CD4-positive, alpha-beta T cell treated with Interferon gamma for 1 hour (primary cell): ENCODE results near the gene FANCE.

Source experiments
- DNase-seq: peaks from one replicate; pipeline ENCODE4 v3.0.0-alpha.2; 2020

Gene FANCE, protein sequence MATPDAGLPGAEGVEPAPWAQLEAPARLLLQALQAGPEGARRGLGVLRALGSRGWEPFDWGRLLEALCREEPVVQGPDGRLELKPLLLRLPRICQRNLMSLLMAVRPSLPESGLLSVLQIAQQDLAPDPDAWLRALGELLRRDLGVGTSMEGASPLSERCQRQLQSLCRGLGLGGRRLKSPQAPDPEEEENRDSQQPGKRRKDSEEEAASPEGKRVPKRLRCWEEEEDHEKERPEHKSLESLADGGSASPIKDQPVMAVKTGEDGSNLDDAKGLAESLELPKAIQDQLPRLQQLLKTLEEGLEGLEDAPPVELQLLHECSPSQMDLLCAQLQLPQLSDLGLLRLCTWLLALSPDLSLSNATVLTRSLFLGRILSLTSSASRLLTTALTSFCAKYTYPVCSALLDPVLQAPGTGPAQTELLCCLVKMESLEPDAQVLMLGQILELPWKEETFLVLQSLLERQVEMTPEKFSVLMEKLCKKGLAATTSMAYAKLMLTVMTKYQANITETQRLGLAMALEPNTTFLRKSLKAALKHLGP

DNA sequence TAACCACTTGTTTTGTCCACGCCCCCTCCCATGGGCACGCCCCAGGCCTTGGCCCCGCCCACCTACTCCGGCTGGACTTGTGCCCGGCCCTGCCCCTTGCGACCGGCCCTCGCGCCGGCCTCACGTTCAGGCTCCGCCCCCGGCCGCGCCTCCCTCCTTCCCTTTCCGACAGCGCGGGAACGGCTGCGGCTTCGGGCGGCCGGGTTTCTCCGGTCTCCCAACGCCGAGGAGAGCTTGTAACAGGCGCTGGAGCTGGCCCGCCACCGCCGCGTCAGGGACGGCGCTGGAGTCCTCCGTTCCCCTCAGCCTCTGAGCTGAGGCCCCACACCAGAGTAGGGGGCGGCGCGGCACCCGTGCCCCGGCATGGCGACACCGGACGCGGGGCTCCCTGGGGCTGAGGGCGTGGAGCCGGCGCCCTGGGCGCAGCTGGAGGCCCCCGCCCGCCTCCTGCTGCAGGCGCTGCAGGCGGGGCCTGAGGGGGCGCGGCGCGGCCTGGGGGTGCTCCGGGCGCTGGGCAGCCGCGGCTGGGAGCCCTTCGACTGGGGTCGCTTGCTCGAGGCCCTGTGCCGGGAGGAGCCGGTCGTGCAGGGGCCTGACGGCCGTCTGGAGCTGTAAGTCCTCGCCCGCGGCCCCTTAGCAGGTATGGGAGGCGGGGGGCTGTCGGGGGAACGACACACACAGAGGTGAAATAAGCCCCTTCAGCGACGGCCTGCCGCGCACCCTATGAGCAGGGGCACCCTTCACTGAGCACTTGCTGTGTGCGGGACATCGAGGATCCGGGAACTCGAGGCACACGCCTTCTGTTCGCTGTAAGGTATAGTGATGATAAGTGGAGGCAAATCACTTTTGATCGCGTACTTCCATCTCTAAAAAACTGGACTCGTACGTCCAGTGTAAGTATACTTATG lies at the start of gene FANCE:
Gene FANCE (plus strand): TSS at position 156 of the 908 bp plus-strand sequence. CDS start 208 bp downstream, at position 364.
- peak; percentile 90 for DNase-seq

DNA sequence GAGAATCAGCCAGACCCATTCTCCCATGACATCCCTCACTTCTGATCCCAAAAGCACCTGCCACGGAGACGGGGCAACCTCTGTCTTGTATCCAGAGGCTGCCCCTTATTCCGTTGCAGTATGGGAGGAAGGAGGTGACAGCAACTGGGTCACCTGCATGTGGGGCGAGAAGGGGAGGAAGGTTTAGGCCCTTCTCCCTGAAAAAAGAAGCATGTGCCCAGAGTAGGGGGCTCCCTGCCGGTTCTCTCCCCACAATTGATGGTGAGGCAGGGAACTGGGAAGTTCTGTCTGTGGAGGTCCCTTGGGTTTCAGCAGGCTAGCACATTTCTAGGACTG lies 49.3 kb upstream of the FANCE start:
- DNase-seq, result no peak

DNA sequence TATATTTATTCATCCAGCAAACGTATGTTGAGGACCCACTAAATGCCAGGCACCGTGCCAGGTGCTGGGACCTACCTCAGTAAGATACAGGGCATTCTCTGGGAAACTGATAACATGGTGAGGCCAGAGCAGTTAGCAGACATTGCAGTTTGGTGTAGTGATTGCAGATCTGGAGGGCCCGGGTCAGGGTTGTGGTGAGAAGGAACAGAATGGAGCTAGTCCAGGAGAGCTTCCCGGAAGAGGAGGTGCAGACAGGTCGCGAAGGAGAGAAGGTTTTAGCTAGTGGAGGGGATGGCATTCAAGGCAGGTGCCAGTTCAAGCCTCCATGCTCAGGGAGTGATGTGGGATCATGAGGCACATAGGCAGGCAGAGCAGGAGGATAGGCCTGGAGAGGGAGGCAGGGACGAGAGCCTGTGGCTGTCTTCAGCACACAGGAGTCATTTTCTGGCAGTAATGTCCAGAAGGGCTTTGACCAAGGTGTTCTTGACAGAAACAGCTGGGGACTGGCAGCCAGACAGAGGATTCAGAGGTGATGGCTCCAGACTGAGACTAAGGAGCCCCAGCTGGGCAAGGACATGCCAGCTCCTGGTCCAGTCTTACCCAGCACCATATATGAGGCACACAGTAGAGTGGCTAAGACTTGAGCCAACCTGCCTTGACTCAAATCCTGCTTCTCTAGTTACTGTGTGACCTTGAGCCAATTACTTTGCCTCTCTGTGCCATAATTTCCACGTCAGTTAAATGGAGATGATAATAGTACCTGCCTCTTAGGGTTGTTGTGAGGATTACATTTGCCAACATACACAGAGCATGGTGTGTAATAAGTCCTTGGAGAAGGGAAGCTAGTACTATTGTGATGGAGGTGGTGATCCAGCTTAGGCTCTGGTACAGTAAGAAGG lies 48.3 kb upstream of the FANCE start:
- DNase-seq, result no peak

DNA sequence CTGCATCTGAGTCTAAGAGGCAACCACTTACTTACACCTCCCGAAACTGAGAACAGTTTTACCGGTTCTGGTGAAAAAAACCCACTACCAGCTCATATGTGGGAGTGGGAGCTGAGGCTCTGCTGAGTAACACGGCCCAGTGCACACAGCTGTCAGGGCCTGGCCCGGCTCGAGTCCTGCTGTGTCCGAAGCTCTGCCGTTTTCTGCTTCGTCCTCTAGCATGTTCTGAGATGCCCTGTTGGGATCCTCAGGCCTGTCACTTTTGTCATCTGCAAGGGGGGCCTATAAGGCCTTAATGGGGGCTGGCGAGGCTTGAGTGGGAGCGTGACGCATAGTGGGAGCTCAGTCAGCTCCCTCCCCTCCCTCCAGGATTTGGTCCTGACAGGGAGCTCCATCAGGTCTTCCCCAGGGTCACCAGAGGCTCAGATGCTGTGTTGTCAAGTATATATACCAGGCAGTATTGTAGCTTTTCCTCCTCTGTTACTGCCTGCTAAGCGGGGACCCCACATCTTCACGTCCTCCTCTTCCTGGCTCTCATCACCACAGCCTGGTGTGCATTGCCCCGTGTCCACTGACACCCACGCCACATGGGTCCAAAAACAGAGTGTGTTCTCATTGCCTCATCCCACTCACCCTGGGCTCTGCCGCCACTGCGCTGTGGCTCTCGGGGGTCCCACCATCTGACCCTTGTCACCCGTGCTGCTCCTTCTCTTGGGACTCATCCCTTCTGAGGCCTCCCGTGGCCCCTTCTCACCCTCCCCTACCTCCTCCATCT lies 45.2 kb upstream of the FANCE start:
- DNase-seq, result no peak

DNA sequence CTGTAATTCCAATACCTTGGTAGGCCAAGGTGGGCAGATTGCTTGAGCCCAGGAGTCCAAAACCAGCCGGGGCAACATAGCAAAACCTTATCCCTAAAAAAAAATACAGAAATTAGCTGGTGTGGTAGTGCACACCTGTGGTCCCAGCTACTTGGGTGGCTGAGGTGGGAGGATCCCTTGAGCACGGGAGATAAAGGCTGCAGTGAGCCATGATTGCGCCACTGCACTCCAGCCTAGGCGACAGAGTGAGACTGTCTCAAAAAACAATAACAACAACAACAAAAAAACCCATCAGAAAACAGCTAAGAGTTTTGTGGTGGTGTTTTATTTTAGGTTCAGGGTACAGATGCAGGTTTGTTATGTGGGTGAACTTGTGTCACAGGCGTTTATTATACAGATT lies 42.9 kb upstream of the FANCE start:
- DNase-seq, result no peak

DNA sequence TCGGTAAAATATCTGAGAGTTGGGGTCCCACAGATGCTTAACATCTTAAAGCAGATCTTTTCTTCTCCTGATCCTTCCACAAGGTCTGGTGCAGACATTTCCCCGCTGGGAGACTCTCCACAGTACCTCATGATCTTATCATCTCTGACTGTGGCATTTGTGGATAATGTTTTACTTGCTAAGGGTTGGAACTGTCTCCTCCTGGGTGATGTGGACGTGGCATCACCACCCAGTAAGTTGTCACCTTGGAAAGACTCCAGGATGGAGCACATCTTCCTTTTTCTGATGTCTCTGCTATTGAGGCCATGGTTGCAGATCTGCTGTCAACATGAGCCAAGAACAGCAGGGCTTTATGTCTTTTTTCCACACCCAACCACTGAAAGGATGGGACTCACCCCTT lies 42.0 kb upstream of the FANCE start:
- DNase-seq, result no peak

DNA sequence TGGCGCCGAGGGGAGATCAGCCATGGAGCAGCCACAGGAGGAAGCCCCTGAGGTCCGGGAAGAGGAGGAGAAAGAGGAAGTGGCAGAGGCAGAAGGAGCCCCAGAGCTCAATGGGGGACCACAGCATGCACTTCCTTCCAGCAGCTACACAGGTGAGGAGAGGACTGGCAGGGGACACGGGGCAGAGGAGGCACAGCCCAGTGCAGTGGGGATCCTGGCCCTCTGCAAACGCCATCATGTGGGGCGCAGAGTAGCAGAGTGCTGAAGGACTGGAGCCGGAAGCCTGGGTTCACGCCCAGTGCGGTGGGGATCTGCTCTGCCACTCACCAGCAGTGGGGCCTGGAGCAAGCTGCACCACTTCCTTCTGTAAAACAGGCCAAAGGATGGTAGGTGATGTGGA lies 41.1 kb upstream of the FANCE start:
- DNase-seq, result no peak

DNA sequence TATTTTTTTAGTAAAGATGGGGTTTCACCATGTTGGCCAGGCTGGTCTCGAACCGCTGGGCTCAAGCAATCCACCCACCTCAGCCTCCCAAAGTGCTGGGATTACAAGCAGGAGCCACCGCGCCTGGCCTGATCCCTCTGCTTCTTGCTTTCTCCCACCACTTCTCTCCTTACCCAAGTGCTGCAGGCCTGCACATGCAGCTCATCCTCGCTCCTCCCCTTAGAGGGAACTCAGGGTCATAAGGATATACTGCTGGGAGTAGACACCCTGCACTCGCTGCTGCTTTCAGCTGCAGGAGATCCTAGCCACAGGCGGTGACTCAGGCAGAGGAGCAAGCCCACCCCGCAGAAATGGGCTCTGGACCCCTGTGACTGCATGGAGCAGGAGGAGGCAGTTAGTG lies 40.0 kb upstream of the FANCE start:
- DNase-seq, result no peak

DNA sequence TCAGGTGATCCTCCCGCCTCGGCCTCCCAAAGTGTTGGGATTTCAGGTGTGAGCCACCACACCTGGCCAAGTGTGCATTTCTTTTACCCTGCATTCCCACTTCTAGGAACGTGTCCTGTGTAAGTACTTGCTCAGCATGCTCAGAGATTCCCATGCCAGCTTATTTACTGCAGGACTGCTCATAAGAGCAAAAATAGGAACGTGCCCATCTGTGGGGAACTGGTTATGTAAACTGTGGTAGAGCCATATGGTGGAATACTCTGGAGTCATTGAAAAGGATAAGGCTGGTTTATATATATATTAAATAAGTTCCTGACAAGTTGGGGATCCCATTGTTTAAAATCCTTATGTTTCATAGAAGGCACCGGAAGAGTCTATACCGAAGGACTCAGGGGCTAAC lies 38.2 kb upstream of the FANCE start:
- DNase-seq, result no peak

DNA sequence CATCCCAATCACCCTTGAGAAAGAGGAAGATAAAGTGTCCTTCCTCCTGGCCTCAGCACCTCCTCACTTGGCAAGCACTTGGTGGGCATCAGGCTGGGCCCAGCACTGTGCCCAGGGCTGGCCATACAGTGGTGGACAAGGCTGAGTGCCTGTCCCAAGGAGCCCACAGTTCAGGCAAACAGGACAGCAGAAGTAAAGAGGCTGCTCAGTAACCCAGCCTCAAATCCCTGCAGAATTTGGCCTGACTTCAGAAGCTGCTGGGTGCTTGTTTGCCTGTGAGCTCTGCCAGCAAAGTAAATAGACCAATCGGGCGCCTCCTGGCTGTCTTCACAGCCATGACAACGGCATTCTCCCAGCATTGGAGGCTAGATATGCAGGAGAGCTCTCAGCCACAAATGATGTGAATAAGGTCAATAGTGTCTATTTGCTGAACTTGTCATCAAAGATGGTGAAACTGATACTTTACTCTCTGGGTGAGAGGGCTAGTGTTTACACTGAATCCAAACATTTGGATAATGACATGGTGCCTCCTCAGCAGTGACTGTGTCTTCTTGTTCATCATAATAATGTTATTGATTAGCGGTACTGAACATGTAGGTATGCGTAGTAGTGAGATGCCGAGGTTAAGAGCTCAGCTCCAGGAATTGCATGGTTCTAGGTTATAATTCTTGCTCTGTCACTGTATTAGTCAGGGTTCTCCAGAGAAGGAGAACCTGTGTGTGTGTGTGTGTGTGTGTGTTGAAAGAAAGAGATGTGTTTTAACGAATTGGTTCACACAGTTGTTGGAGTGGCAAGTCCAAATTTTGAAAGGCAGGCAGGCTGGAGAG lies 36.9 kb upstream of the FANCE start:
- peak; percentile 23 for DNase-seq

DNA sequence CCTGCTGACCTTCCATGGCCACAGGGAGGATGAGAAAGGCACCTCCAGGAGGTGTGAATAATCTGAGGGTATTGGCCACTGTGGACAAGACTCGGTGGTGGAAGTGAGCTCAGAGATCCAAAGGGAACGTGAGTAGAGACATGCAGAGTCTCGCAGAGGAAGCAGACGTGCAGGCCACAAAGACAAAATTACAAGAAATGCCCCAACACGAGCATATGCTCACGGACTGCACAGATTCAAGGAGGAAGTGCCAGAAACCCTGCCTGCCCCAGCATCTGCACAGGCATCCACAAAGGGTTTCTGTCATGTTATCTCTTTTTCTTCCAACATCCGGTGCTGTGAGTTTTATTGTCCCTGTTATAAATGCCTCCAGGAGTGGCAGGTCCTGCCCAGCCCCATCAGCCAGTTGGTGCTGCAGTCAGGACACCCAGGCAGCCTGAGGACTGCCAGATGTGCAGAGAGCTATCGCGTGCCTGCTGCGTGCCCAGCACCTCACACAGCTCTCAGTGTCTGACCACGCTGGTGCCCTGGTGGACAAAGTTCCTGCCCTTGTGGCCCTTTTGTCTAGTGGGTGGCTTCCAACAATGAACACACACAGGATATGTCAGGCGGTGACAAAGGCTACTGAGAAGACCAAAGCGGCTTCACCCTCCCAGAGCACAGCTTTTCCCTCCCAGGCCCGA lies 34.0 kb upstream of the FANCE start:
- DNase-seq, result no peak

DNA sequence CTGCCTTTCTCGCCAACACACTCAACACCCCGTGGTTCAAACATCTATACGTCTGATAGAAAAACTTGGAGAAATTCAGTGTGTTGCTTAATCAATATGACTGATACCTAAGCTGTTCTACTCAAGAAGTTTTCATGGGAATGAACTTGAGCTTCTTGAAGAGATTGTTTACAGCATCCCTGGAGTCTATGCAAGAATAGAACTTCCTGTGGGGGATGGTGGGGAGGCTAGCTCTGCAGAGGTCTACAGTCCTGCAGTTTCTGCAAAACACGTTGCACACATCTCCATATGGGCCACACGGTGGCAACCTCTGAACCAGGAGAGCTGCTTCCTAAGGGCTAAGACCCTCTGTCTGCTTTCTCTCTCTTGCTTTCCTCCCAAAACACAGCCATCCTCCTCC lies 32.7 kb upstream of the FANCE start:
- DNase-seq, result no peak

DNA sequence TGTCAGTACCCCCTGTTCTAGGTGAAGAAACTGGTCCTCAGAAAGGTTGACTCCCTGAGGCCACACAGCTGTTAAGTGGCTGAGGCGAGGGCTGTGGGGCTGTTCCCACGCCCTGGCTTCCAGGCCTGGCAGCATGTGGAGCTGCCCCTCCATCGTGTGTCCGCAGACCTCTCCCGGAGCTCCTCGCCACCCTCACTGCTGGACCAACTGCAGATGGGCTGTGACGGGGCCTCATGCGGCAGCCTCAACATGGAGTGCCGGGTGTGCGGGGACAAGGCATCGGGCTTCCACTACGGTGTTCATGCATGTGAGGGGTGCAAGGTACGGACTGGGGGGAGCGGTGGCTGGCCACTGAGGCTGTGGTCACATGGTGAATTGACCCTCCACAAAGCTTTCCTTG lies 32.2 kb upstream of the FANCE start:
- no peak for DNase-seq

DNA sequence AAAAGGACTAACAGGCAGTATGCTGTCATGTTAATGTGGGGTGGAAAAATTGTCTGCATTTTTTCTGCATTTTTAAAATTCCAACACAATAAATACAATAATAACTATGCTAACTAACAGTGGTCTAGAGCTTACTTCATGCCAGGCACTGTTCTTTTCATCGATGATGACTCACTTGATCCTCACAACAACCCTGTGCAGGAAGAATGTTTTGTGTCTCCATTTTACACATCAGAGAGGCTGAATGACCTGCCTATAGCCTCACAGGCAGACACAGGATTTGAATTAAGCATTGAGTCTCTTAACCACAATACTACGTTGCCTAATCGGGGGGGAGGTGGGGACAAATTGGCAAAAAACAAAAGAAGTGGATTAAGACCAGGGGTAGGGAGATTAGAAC lies 26.9 kb upstream of the FANCE start:
- DNase-seq, result no peak

DNA sequence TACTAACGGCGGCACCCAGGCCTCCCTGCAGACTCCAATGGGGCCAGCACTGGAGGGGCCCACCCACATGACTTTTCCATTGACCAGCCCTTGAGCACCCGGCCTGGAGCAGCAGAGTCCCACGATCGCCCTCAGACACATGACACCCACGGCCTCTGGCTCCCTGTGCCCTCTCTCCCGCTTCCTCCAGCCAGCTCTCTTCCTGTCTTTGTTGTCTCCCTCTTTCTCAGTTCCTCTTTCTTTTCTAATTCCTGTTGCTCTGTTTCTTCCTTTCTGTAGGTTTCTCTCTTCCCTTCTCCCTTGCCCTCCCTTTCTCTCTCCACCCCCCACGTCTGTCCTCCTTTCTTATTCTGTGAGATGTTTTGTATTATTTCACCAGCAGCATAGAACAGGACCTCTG lies 26.1 kb upstream of the FANCE start:
- no peak for DNase-seq

DNA sequence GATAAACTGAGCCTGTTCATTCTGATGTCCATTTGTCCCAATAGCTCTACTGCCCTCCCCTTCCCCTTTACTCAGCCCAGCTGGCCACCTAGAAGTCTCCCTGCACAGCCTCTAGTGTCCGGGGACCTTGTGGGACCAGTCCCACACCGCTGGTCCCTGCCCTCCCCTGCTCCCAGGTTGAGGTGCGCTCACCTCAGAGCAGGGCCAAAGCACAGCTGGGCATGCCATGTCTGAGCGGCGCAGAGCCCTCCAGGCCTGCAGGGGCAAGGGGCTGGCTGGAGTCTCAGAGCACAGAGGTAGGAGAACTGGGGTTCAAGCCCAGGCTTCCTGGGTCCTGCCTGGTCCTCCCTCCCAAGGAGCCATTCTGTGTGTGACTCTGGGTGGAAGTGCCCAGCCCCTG lies 24.7 kb upstream of the FANCE start:
- no peak for DNase-seq

DNA sequence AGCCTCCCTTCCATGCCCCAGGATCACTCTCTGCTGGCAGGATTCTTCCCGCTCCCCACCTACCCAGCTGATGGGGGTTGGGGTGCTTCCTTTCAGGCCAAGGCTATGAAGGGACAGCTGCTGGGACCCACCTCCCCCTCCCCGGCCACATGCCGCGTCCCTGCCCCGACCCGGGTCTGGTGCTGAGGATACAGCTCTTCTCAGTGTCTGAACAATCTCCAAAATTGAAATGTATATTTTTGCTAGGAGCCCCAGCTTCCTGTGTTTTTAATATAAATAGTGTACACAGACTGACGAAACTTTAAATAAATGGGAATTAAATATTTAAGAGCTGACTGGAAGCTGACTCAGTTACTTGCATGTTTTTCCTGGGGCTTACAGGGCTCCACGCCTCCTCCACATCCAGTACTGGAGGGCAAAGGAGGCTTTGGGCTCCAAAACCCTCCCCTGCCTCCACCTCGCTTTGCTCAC lies 24.3 kb upstream of the FANCE start:
- no peak for DNase-seq

DNA sequence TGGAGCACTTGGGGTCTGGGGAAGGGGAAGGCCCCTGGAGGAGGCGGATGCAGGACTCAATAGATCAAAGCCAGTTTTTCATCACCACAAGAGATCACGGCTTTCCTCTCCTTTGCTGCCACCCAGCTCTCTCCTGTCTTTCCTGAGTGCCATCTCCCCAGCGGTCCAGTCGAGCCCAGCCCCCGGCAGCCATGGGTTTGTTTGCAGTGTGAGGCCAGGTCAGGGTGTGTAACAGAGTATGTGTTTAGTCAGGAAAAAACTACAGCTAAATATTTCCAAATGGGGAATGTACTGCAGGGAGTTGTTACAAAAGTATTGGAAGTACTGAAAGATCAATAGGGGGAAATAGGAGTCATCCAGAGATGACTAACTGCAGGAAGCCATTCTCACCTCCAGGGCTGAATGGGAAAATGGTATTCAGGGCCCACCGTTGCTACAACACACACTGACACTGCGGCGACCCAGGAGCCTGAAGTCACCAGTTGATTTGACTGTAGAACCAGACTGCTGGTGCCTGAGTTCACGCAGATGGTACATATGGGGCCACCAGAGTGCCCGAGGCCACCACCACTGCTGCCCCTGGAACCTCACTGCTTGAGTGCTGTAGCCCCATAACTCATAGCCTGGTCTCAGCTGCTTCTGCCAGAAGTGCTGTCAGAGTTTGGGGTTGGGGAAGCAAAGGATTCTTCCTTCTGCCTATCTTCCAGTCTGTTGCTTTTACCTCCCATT lies 23.6 kb upstream of the FANCE start:
- DNase-seq, result no peak

DNA sequence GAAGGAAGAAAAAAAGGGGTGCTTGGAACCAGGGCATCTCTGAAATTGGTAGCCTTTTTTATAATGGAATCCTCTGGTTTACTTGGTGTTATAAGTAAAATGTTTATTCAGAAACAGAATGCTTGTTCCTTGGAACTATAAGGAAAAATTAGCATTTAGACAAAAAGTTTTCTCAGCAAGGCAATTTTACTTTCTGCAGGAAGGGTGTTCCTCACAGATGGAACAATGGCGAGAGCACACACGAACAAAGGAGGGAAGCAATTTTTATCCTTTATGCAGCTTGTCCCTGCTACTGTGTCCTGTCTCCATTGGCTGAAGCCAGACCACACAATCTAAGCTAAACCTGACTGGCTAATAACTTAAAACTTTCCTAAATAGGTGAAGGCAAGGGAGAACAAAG lies 22.7 kb upstream of the FANCE start:
- DNase-seq, result no peak

DNA sequence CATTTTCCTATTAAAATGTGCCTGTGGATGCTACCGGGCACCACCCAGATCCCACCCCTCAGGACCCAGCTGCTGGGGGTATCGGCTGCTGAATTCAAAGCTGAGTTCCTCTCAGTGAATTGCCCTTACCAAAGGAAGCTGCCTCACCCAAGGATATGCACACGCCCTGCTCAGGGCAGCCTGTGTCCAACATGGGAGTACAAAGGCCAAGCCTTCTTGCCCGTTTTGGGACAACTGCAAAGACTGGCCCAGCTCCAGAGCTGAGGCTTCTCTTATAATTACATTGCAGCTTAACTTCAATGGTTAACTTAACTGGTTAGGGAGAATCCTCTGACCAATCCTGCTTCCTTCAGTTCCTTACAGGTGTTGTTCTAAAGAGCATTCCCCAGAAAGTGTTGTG lies 19.8 kb upstream of the FANCE start:
- no peak for DNase-seq
